GM19099 (cell line): Measurements from ENCODE around the gene TAPBPL.

Source experiments
- POLR2A ChIP-seq: IDR thresholded peaks from 3 replicates; pipeline ENCODE4 v1.6.1; 2011; ENCODE audit warnings: low read depth; ENCODE audit not compliant: insufficient read length; ENCODE audit errors: extremely low read depth

TAPBPL gene

GRCh38 chr12:6430124-6430989 lies 21.5 kb upstream of the TAPBPL start:
- no peak for TF ChIP-seq POLR2A

GRCh38 chr12:6432991-6433390 lies 18.9 kb upstream of the TAPBPL start:
- TF ChIP-seq POLR2A = peak; percentile 15

DNA sequence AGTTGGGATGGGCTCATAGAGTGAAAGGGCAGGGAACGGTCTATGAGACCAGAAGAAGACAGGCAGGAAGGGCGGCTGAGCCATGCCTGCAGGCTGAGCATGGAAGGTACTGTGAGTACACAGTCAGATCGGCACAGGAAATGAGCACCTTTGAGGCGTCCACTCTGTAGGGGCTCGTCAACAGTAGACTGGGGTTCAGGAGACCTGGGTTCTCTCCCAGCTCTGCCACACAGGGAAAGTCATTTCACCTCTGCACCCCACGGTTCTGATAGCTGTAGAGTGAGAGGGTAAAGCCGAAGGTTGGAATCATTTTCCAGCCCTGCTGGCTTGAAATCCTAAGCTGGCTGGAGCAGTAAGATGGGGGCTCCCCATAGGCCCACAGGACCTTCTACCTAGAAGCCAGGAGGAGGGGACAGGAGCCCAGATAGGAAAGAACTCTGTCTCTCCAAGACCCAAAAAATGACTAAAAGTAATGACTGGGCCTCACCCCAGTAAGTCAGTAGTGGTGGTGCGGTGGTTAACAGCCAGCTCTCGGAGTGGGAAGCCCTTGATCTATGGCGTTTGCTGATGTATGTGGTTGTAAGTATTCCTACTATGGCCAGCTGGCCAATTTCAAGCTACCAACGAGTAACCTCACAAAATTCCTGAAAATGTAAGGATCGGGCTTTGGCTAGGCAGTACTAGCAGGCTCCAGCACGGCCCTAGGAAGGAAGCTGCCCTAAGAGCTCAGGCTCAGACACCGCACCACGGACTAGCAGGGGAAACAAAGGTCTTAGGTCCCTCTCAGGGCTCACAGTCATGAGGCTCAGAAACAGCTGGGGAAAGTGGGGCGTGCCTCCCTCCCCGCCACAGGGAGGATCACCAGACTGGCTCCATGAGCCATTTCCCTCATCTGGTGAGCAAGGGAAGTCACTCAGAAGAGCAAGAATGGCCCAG lies 17.4 kb upstream of the TAPBPL start:
- TF ChIP-seq POLR2A = no peak

GRCh38 chr12:6435961-6436715 lies 15.7 kb upstream of the TAPBPL start:
- TF ChIP-seq POLR2A = no peak

DNA sequence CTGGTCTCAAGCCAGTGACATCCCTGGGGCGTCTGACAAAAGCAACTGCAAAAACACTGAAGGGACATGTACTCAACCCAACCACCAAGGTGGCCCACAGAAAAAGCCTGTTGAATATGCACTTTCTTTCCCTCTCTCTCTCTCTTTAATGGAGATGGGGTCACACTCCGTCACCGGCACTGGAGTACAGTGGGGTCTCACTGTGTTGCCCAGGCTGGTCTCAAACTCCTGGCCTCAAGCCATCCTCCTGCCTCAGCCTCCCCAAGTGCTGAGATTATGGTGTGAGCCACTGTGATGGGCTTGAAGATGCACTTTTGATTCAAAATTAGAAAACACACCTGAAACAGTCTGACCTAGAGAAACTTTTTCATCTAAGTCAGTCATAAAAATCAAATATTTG lies 14.3 kb upstream of the TAPBPL start:
- TF ChIP-seq POLR2A = no peak

- no peak for TF ChIP-seq POLR2A
Measured at GRCh38 chr12:6438345-6438744, 13.5 kb upstream of the TAPBPL start.

- no peak for TF ChIP-seq POLR2A
Measured at GRCh38 chr12:6440391-6440790, 11.5 kb upstream of the TAPBPL start.

GRCh38 chr12:6442836-6443235 lies 9.0 kb upstream of the TAPBPL start:
- TF ChIP-seq POLR2A = no peak

DNA sequence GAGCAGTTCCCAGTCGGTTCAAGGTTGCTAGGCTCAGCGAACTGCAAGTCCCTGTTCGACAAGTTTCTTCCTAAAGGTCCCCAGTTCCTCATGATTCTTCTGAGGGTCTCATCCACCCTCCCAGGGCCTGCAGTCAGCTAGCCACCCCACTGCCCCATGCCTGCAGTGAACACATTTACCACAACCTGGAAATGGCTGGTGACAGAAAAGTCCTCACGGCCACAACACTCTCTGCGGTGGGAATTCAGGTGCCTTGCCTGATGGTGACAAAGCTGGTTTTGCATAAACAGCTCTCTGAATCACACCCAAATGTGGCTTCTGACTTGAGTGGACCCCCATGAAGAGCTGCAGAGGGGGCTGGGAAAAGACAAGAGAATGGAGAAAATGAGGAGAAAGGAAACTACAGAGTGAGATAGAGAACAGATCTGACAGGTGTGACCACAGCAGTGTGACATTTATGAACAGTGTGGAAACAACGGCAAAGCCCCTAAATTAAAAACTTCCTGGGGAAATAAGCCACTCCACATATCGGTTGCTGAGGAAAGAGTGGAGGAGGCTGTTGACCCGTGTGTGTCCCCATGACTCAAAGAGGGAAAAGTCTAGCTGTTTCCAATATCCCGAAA lies 8.4 kb upstream of the TAPBPL start:
- TF ChIP-seq POLR2A = peak; percentile 53

DNA sequence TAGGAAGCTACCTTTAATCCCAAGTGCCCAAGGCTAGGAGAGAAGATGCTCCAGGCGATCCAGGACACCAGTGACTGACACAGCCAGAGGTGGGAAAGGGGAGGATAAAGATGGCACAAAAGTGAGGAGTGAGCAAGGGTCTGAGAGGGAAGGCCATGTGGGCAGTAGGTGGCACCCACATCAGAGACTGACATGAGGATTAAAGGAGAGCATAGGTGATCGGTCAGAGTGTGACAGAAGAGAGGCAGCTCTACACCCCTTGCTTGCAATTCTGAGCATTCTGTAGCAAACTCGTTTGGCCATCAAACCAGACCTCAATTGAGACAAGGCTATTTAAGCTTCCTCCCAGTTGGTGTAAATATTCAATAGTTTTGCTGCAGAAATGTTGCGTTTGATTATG lies 7.8 kb upstream of the TAPBPL start:
- TF ChIP-seq POLR2A = peak; percentile 48

- TF ChIP-seq POLR2A = no peak
Measured at GRCh38 chr12:6444704-6445688, 6.8 kb upstream of the TAPBPL start, which contains the start of gene CD27. TSS of gene CD27 (plus strand) at chr12:6444955. CDS start at chr12:6445096, 141 bp downstream.

- no peak for TF ChIP-seq POLR2A
Measured at GRCh38 chr12:6450091-6450868, 1.6 kb upstream of the TAPBPL start.
